Astrocyte (in vitro differentiated cells and primary cell): ENCODE results near the gene DBNDD2. TPM values are rescaled to one million over a fixed set of nuclear protein-coding genes. Genes with fewer than 3 reads are reported as not detected.

Experiments used
- DNase-seq: peaks from one replicate; pipeline ENCODE4 v3.0.0-alpha.2; 2010; ENCODE audit warnings: low read depth
- FAIRE-seq: peaks from 2 replicates; lab custom pipeline; 2011; peaks lifted over from hg19 to GRCh38; lab: Jason Lieb, UNC
- H2AFZ ChIP-seq: 2 replicates; pipeline ENCODE4 v1.6.0; 2012; ENCODE audit warnings: low read depth, low read length, inconsistent platforms
- H3K27ac ChIP-seq: 2 replicates; pipeline ENCODE4 v1.5.1; 2011; ENCODE audit warnings: low read depth, low read length, inconsistent platforms
- H3K27me3 ChIP-seq: 2 replicates; pipeline ENCODE4 v1.6.0; 2011; ENCODE audit warnings: low read length, inconsistent platforms; ENCODE audit not compliant: insufficient read depth
- H3K36me3 ChIP-seq: 2 replicates; pipeline ENCODE4 v1.5.1; 2011; ENCODE audit warnings: low read length, inconsistent platforms; ENCODE audit not compliant: insufficient read depth
- H3K4me1 ChIP-seq: 2 replicates; pipeline ENCODE4 v1.5.1; 2011; ENCODE audit warnings: low read length, inconsistent platforms; ENCODE audit not compliant: insufficient read depth
- H3K4me2 ChIP-seq: 2 replicates; pipeline ENCODE4 v1.6.0; 2012; ENCODE audit warnings: low read length, inconsistent platforms
- H3K4me3 ChIP-seq: 2 replicates; pipeline ENCODE4 v1.5.1; 2011; ENCODE audit warnings: low read depth, mild to moderate bottlenecking, low read length, inconsistent platforms; ENCODE audit not compliant: insufficient read depth
- H3K79me2 ChIP-seq: 2 replicates; pipeline ENCODE4 v1.6.0; 2012; ENCODE audit warnings: mild to moderate bottlenecking, low read length, inconsistent platforms; ENCODE audit not compliant: insufficient read depth
- H3K9ac ChIP-seq: 2 replicates; pipeline ENCODE4 v1.6.0; 2012; ENCODE audit warnings: mild to moderate bottlenecking, low read length, inconsistent platforms
- H3K9me3 ChIP-seq: 2 replicates; pipeline ENCODE4 v1.5.1; 2012; ENCODE audit warnings: low read depth, mild to moderate bottlenecking, low read length, inconsistent platforms; ENCODE audit not compliant: insufficient read depth
- H4K20me1 ChIP-seq: 2 replicates; pipeline ENCODE4 v1.6.0; 2012; ENCODE audit warnings: low read length, inconsistent platforms; ENCODE audit not compliant: insufficient read depth
- H3K27ac Mint-ChIP-seq: one replicate; pipeline ENCODE4 v1.8.0; 2021; ENCODE audit warnings: mild to moderate bottlenecking, mixed read lengths; ENCODE audit not compliant: unreplicated experiment
- H3K27me3 Mint-ChIP-seq: one replicate; pipeline ENCODE4 v1.8.0; 2021; ENCODE audit warnings: low read depth, mixed read lengths; ENCODE audit not compliant: unreplicated experiment
- H3K36me3 Mint-ChIP-seq: one replicate; pipeline ENCODE4 v1.8.0; 2021; ENCODE audit warnings: low read depth, mixed read lengths; ENCODE audit not compliant: unreplicated experiment
- H3K4me1 Mint-ChIP-seq: one replicate; pipeline ENCODE4 v1.8.0; 2021; ENCODE audit warnings: low read depth, mixed read lengths; ENCODE audit not compliant: unreplicated experiment
- H3K4me3 Mint-ChIP-seq: one replicate; pipeline ENCODE4 v1.8.0; 2021; ENCODE audit warnings: mild to moderate bottlenecking, moderate library complexity, mixed read lengths; ENCODE audit not compliant: unreplicated experiment
- H3K9me3 Mint-ChIP-seq: one replicate; pipeline ENCODE4 v1.8.0; 2021; ENCODE audit warnings: mild to moderate bottlenecking, mixed read lengths; ENCODE audit not compliant: unreplicated experiment
- CTCF ChIP-seq: IDR thresholded peaks from 2 replicates; pipeline ENCODE4 v1.5.1; 2011; ENCODE audit warnings: low read depth, mild to moderate bottlenecking, inconsistent platforms, low read length, moderate library complexity; ENCODE audit not compliant: insufficient read depth
- EZH2 ChIP-seq: IDR thresholded peaks from 2 replicates; pipeline ENCODE4 v1.6.1; 2012; ENCODE audit warnings: mild to moderate bottlenecking, low read length, inconsistent platforms; ENCODE audit not compliant: insufficient read depth
- total RNA-seq: library from RNA; stranded (reverse); gene quantifications from 2 replicates; pipeline ENCODE4 v1.2.1, GENCODE V29; 2021

DBNDD2 gene
- total RNA-seq, 1 donor from 2014 or later, result 11.3 TPM

- Mint-ChIP-seq H3K27ac (no peak overlapping the region), H3K4me1 (no peaks in the 10 kb centered on the region), H3K36me3 (peaks cover 6% of the 10 kb centered on the region), H3K9me3 (no peaks in the 10 kb centered on the region), H3K27me3 (no peaks in the 10 kb centered on the region), H3K4me3 (no peak overlapping the region)
- FAIRE-seq (no peak), DNase-seq (no peak)
- peaks cover 25% of the 10 kb centered on the region for H3K79me2 ChIP-seq
- H2AFZ ChIP-seq, result no peak overlapping the region
- TF ChIP-seq CTCF (no peak), EZH2 (no peak)
- no peak overlapping the region for H3K4me2 ChIP-seq
- H3K4me1 ChIP-seq, result peaks cover 13% of the 10 kb centered on the region
- no peak overlapping the region for H3K27ac ChIP-seq
- no peaks in the 10 kb centered on the region for H3K36me3 ChIP-seq
- no peaks in the 10 kb centered on the region for H3K9me3 ChIP-seq
- H3K4me3 ChIP-seq, result no peak overlapping the region
- H4K20me1 ChIP-seq, result peaks cover 4% of the 10 kb centered on the region
- H3K27me3 ChIP-seq, result no peaks in the 10 kb centered on the region
- H3K9ac ChIP-seq, result no peak overlapping the region
Measured at GRCh38 chr20:45413479-45413878, 5.4 kb downstream of the DBNDD2 start.

GRCh38 chr20:45415822-45416637 lies 7.9 kb downstream of the DBNDD2 start, which contains the start of gene PIGT:
Gene PIGT (plus strand): TSS chr20:45416141. CDS start chr20:45416157, 16 bp downstream.
- Histone ChIP-seq H3K4me3 (peak within 1 kb of the TSS; percentile 79), H4K20me1 (peaks cover 12% of the 10 kb centered on the region), H3K27ac (peak within 1 kb of the TSS; percentile 79), H3K79me2 (peaks cover 29% of the 10 kb centered on the region), H3K4me1 (peaks cover 27% of the 10 kb centered on the region), H3K9ac (peak within 1 kb of the TSS; percentile 92), H3K27me3 (no peaks in the 10 kb centered on the region), H2AFZ (peak within 1 kb of the TSS; percentile 95), H3K36me3 (peaks cover 10% of the 10 kb centered on the region), H3K4me2 (peak within 1 kb of the TSS; percentile 91), H3K9me3 (no peaks in the 10 kb centered on the region)
- Mint-ChIP-seq H3K27me3 (no peaks in the 10 kb centered on the region), H3K4me3 (peak within 1 kb of the TSS; percentile 94), H3K9me3 (no peaks in the 10 kb centered on the region), H3K27ac (peak within 1 kb of the TSS; percentile 91), H3K4me1 (no peaks in the 10 kb centered on the region), H3K36me3 (peaks cover 1% of the 10 kb centered on the region)
- TF ChIP-seq EZH2 (no peak), CTCF (no peak)
- DNase-seq, result peak; percentile 69
- FAIRE-seq, result no peak

GRCh38 chr20:45416917-45417316 lies 8.8 kb downstream of the DBNDD2 start:
- FAIRE-seq (no peak), DNase-seq (no peak)
- no peak overlapping the region for H3K27ac ChIP-seq
- H3K4me1 ChIP-seq, result peaks cover 27% of the 10 kb centered on the region
- H3K36me3 ChIP-seq, result peaks cover 17% of the 10 kb centered on the region
- H3K27me3 ChIP-seq, result no peaks in the 10 kb centered on the region
- Mint-ChIP-seq H3K9me3 (no peaks in the 10 kb centered on the region), H3K27me3 (no peaks in the 10 kb centered on the region), H3K36me3 (peaks cover 1% of the 10 kb centered on the region), H3K4me3 (peak overlapping the region; percentile 94), H3K4me1 (no peaks in the 10 kb centered on the region), H3K27ac (no peak overlapping the region)
- H4K20me1 ChIP-seq, result peaks cover 12% of the 10 kb centered on the region
- no peaks in the 10 kb centered on the region for H3K9me3 ChIP-seq
- peak overlapping the region; percentile 92 for H3K9ac ChIP-seq
- H3K4me2 ChIP-seq, result peak overlapping the region; percentile 91
- TF ChIP-seq CTCF (no peak), EZH2 (no peak)
- no peak overlapping the region for H2AFZ ChIP-seq
- peak overlapping the region; percentile 79 for H3K4me3 ChIP-seq
- H3K79me2 ChIP-seq, result peaks cover 29% of the 10 kb centered on the region
